Activated CD8-positive, alpha-beta memory T cell treated with anti-CD3 and anti-CD28 coated beads for 36 hours (primary cell): ENCODE results near the gene TTC39B. TPM values are rescaled to one million over a fixed set of nuclear protein-coding genes. Genes with fewer than 3 reads are reported as not detected.
"Not testable (repeated sequence)": the region's sequence is repeated elsewhere in the genome, so short reads cannot be mapped to it uniquely, and the experiment has no call there.

Experiments used
- CTCF ChIA-PET: fragments of 350-600 bp; sonication (Branson Sonifier 250); formaldehyde crosslinking; loops from one replicate; lab custom pipeline; 2021; ENCODE audit warnings: antibody characterized with exemption; lab: Charles Lee
- POLR2A ChIA-PET: fragments of 350-600 bp; sonication (Branson Sonifier 250); formaldehyde crosslinking; loops from one replicate; lab custom pipeline; 2021; ENCODE audit warnings: antibody characterized with exemption; lab: Charles Lee
- total RNA-seq, 2 experiments: library from RNA; stranded (reverse); gene quantifications; one replicate each; pipeline ENCODE4 v1.2.3, GENCODE V29; 2021

The TTC39B gene
- total RNA-seq, 2 experiments from 2014 or later: 12.2 to 13.8 TPM

GRCh38 chr9:15244001-15244441, 63.0 kb downstream of the TTC39B start:
- ChIA-PET CTCF (no interaction called here), POLR2A (no interaction called here)

DNA sequence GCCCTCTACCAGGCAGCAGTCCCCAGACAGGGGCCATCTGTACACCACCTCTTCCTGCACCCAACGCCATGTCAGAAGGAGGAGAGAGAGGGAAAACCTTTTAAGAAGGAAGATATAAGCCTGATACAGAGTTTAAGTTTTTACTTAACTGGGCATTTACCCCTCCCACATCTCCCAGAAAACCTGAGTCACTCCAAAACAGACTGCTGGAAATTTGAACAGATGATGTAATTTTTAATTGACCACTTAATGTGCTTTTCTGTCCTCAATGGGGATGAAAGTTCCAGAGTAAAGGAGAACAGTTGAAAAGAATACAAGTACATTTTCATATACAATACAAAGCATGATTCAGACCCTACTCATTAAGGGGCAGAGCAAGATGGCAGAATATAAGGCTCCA, 63.9 kb downstream of the TTC39B start:
- CTCF ChIA-PET: no interaction called here

DNA sequence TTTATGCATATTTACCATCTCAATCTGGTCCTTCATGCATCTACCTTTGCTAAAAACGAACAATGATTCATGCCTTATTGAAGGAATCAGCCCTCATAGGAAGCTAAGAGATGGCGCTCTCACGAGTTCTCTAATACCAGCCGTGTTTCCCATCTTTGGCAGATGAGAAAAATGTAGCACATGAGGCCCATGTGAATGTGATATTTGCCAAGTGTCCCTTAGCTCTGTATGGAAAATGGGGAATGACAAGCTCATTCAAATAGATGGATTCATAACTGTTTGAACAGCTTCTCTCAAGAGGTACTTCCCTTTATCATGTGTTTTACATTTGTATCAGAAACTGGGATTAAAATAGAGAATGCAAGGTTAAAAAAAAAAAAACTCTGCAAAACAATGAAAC, 66.1 kb downstream of the TTC39B start:
- ChIA-PET POLR2A (no interaction called here), CTCF (no interaction called here)

More for the DNA sequence above, 63.9 kb downstream of the TTC39B start:
- POLR2A ChIA-PET: no interaction called here

- ChIA-PET CTCF (no interaction called here), POLR2A (no interaction called here)
These were observed 67.2 kb downstream of the TTC39B start for GRCh38 chr9:15239816-15240215.

GRCh38 chr9:15238646-15239045, 68.4 kb downstream of the TTC39B start:
- CTCF ChIA-PET: no interaction called here
- POLR2A ChIA-PET: no interaction called here

DNA sequence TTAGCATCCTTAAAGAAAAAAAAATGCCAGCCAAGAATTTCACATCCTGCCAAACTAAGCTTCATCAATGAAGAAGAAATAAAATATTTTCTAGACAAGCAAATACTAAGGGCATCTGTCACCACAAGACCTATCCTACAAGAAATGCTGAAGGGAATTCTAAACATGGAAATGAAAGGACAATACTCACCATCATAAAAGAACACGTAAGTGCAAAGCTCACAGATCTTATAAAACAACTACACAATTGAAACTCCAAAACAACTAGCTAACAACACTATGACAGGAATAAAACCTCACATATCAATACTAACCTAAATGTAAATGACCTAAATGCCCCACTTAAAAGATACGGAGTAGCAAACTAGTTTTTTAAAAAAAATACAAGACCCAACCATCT, 71.4 kb downstream of the TTC39B start:
- POLR2A ChIA-PET: no interaction called here
- CTCF ChIA-PET: no interaction called here

- POLR2A ChIA-PET, CTCF ChIA-PET: not testable (repeated sequence)
These were observed 73.0 kb downstream of the TTC39B start for GRCh38 chr9:15233941-15234490.

DNA sequence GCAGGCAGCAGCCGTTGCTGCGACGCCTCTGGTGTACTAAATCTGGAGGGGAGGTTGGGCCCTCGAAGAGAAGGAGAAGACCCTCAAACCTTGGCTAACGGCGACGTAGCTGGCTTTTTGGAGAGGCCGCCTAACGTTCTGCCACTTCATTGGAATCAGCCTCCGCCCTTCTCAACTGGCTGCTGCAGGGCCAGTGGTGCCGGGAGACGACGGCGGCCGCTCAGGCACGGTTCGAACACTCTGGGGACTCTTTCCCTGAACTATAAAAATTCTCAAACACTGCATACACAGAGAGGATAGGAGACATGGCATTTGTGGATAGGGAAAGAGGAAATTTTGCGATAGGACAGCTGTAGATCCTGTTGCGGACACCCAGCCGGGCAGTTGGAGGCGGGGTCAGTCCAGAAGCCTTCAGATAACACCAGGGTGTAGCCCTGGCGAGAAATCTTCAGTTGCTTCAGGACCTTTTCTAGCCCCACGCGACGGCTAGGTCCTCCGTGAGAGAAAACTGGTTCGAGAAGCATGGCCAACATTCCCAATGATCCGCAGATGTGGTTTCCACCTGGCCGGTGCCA, 74.2 kb downstream of the TTC39B start:
- POLR2A ChIA-PET: not testable (repeated sequence)
- CTCF ChIA-PET: interaction anchor here (1.5 to 3.0 kb wide), 3 partner anchors 11 to 47 kb away, joined by 3 to 11 read pairs (median 8); no protein-coding TSS in a partner anchor

GRCh38 chr9:15231788-15232635, 75.0 kb downstream of the TTC39B start:
- POLR2A ChIA-PET: interaction anchor here (0.9 kb wide), 1 partner anchor 279 kb away, joined by 3 read pairs; the partner anchor contains the start of gene PSIP1
- CTCF ChIA-PET: interaction anchor here (0.7 to 3.0 kb wide), 6 partner anchors 10 to 75 kb away, joined by 3 to 11 read pairs (median 4); partner anchors contain the start of gene TTC39B

DNA sequence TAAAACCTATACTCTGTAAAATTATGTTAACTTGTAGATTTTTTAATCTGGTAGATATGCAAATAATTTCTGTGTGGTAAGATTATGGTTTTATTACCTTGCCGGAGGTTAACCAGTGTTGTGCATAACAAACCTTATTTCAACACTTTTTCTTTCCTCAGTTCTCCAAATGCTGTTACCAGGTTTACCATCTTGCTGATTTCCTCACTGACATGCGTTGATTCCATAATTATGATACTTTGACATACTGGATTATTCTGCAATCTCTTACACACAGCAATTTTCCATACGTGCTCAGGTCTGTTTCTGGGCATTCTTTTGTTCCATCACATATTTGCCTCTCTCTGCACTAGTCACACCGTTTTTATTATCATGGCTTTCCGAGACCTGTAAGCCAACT, 77.6 kb downstream of the TTC39B start:
- ChIA-PET CTCF (no interaction called here), POLR2A (no interaction called here)

- ChIA-PET POLR2A (no interaction called here), CTCF (interaction anchor here (1.2 kb wide), 1 partner anchor 12 kb away, joined by 3 read pairs; no protein-coding TSS in a partner anchor)
These were observed 79.5 kb downstream of the TTC39B start for GRCh38 chr9:15227491-15227890.

DNA sequence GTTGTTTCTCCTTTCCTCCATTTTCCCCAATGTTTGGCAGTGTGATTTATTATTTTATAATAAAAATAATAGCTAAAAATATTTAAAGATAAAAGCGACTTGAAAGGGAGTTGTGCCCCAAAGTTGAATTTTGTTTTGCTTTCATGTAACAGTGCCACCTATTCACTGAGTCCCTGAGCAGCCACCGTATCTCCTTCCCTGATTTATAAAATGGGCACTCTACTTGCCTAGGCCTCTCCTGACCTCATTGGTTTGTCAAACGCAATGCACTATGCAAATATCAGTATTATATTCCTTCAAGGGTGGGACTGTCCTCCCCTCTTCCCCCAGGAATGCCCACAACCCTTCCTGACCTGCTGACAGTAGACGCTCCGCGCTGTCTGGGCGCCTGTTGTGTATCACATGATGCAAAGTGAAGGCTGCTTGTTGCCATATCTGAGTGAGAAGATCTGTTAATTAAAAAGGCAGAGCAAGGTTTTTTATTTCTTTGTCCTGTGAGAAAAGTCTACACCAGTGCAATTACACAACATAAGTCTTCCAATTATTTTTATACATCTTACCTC, 81.4 kb downstream of the TTC39B start:
- ChIA-PET CTCF (interaction anchor here (1.3 kb wide), 1 partner anchor 13 kb away, joined by 4 read pairs; no protein-coding TSS in a partner anchor), POLR2A (interaction anchor here (0.6 kb wide), 1 partner anchor 59 kb away, joined by 14 read pairs; no protein-coding TSS in a partner anchor)

- ChIA-PET CTCF (interaction anchor here (0.6 to 2.1 kb wide), 3 partner anchors 10 to 27 kb away, joined by 4 to 8 read pairs (median 6); no protein-coding TSS in a partner anchor), POLR2A (no interaction called here)
These were observed 84.7 kb downstream of the TTC39B start for GRCh38 chr9:15222313-15222712.

DNA sequence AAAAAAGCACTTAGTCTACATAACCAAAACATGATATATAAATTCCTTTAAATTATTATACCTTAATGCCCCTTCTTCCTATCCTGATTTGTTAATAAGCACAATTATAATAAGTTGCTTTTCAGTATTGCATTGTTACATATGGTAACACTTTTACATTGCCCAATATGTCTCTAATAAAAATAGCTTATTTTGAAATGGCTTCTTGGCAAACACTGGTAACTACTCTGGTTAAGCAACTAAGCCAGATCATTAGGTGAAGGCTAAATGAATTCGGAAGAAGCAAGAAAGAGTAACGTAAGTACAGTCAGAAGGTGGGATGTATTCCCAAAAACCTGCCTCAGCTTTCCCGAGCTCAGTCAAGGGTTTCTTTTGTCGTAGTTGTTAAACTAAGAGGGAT, 85.3 kb downstream of the TTC39B start:
- POLR2A ChIA-PET: no interaction called here
- CTCF ChIA-PET: interaction anchor here (0.6 to 2.1 kb wide), 3 partner anchors 10 to 26 kb away, joined by 4 to 8 read pairs (median 6); no protein-coding TSS in a partner anchor

DNA sequence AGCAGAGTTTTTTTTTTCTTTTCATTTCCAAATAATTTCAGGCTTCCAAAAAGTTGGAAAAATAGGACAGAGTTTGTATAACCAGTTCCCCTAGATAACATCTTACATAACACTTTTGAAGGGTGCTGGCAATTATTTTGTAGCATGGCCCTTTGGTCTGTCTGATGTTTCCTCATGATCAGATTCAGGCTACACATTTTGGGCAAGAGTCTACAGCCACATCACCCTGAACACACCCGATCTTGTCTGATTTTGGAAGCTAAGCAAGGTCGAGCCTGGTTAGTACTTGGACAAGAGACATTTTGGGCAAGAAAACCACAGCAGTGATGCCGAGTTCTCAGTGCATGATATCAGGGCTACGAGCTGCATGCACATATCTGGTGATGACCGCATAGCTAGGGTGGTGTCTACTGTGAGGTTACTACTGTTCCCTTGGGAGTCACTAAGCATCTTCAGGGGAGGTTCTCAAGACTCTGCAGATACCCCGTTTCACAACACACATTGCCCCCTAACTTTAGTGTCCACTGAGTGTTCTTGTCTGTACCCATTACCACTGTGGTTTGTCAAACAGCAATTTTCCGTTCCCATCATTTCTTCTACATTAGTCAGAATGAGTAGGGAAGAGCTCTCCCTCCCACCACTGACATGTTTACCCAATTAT, 86.2 kb downstream of the TTC39B start:
- ChIA-PET POLR2A (no interaction called here), CTCF (interaction anchor here (0.8 to 2.1 kb wide), 3 partner anchors 9 to 11 kb away, joined by 3 to 8 read pairs (median 6); no protein-coding TSS in a partner anchor)

GRCh38 chr9:15219546-15219945, 87.5 kb downstream of the TTC39B start:
- ChIA-PET CTCF (no interaction called here), POLR2A (no interaction called here)

DNA sequence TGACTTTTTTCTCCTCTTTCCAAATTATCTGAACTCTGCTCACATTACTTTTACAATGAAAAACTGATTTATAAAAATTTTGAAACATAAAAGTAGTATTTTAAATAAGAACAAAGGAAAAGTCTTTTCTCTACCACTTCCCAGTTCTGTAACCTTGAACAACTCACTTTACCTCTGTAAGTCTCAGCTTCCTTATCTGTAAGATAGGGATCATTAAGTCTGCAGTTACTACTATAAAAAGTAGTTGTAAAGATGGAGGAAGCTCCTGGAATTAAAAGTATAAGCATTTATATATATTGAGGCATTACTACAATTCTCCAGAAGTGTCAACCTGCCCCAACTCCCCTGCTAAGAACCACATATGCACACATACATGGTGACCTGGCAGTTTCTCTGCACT, 88.0 kb downstream of the TTC39B start:
- CTCF ChIA-PET: interaction anchor here (1.9 kb wide), 1 partner anchor 13 kb away, joined by 4 read pairs; no protein-coding TSS in a partner anchor
- POLR2A ChIA-PET: no interaction called here

DNA sequence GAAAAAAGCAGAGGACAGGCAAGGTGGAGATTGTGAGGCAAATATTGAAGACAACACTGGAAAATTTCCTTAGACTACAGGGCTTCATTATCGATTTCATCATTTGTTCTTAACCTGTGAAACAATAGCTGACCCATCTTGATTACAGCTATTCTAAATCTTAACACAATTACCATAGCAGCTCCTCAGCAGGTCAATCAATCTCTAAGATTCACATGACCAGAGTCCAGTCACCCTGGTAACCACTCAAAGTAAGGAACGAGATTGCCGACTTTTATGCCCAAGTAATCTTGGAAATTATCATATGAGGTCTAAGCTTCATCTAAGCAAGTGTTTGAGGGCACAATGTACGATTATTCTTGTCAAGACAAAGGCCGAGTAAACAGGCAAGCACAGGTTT, 93.8 kb downstream of the TTC39B start:
- CTCF ChIA-PET: interaction anchor here (2.9 kb wide), 1 partner anchor 18 kb away, joined by 11 read pairs; no protein-coding TSS in a partner anchor
- POLR2A ChIA-PET: no interaction called here
